NT2/D1 (cell line): ENCODE measurements around the gene PPA1.

ENCODE experiments used
- DNase-seq: peaks from one replicate; pipeline ENCODE4 v3.0.0-alpha.2; 2011; ENCODE audit warnings: low read depth, low spot score
- H3K27me3 ChIP-seq: 2 replicates; pipeline ENCODE4 v1.6.0; 2011; ENCODE audit warnings: mild to moderate bottlenecking; ENCODE audit not compliant: insufficient read length, insufficient read depth
- H3K36me3 ChIP-seq: 2 replicates; pipeline ENCODE4 v1.6.1; 2011; ENCODE audit warnings: mild to moderate bottlenecking, low read length, mixed read lengths; ENCODE audit not compliant: insufficient read depth, insufficient read length
- H3K4me1 ChIP-seq: 2 replicates; pipeline ENCODE4 v1.5.1; 2011; ENCODE audit not compliant: insufficient read depth, insufficient read length
- H3K4me3 ChIP-seq: 2 replicates; pipeline ENCODE4 v1.5.1; 2011; ENCODE audit warnings: low read depth; ENCODE audit not compliant: insufficient read length
- H3K9ac ChIP-seq: 2 replicates; pipeline ENCODE4 v1.6.0; 2011; ENCODE audit warnings: low read depth; ENCODE audit not compliant: insufficient read length
- H3K9me3 ChIP-seq: 2 replicates; pipeline ENCODE4 v1.5.1; 2011; ENCODE audit warnings: mild to moderate bottlenecking, low read length; ENCODE audit not compliant: insufficient read depth
- SUZ12 ChIP-seq: IDR thresholded peaks from 2 replicates; pipeline ENCODE4 v1.6.1; 2011; ENCODE audit not compliant: insufficient read length, insufficient read depth; ENCODE audit errors: extremely low read depth
- YY1 ChIP-seq: IDR thresholded peaks from 2 replicates; pipeline ENCODE4 v1.6.1; 2011; ENCODE audit not compliant: insufficient read length, insufficient read depth
- ZNF274 ChIP-seq: IDR thresholded peaks from 2 replicates; pipeline ENCODE4 v1.6.1; 2011; ENCODE audit warnings: mild to moderate bottlenecking, low read depth, low read length

The PPA1 gene

DNA sequence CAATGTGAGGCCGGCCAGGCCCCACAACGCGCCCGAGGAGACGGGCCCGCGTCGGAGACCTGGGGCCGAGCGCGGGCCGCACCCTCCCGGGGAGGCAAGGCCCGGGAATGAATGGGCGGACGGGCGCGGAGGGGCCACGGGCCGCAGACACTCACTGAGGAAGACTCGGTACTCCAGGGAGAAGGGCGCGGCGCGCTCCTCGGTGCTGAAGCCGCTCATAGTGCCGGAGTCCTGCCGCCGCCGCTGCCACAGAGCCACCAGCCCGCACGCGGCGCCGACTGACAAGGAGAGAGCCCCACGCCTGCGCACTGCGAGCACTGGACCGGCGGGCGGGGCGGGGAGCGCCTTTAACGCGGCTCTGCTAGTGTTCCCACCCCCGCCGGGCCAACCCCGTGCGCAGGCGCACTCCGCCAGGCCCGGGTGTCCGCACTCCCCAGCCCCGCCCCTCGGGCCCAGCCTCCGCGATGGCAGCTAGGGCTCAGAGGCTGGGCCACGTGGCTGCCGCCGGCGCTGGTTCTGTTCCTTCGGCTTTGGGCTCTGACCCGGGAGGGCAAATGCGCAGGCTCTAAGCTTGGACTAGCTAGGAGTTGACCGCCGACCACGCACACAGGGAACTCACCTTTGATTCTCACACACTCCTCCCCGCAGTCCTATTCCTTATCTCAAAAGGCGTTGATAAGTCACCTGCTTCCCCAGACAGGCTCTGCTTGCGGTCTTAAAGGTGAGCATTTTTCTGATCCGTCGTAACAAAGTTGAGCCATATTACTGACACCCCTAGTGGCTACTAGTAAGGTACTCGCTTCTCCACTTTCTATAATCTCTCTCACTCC is at the start of gene PPA1:
Gene PPA1, minus strand, starts transcription at position 321 of the 830 bp plus-strand sequence. Its CDS starts 102 bp downstream, at position 219.
- peak; percentile 92 for DNase-seq
- Histone ChIP-seq H3K4me1 (no peaks in the 10 kb centered on the region), H3K9me3 (no peaks in the 10 kb centered on the region), H3K4me3 (peak within 1 kb of the TSS; percentile 75), H3K27me3 (no peaks in the 10 kb centered on the region), H3K36me3 (peaks cover 24% of the 10 kb centered on the region), H3K9ac (peak within 1 kb of the TSS; percentile 82)
- TF ChIP-seq YY1 (no peak), ZNF274 (no peak), SUZ12 (no peak)

DNA sequence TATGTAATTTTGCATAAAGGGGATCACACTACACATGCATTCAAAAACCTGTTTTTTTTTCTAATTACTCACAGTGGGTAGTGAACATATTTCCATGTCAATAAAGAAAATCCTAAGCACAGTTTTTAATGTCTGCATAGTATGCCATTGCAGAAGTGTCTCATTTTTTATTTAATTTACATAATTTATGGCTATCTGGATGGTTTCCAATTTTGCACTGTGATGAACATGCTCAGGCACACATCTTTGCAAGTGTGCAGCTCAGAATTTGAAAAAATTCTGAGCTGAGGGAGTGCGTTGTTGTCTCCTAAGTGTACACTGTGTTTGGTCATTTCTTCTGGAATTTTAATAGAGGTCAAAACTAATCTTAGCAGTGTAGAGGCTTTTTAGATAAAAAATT is 48.4 kb upstream of the PPA1 start:
- no peaks in the 10 kb centered on the region for H3K4me1 ChIP-seq
- H3K4me3 ChIP-seq: no peak overlapping the region
- no peaks in the 10 kb centered on the region for H3K9me3 ChIP-seq
- TF ChIP-seq YY1: no peak
- TF ChIP-seq ZNF274: no peak
- TF ChIP-seq SUZ12: no peak
- no peak for DNase-seq
- H3K9ac ChIP-seq: no peak overlapping the region
- H3K36me3 ChIP-seq: no peaks in the 10 kb centered on the region
- peaks cover 45% of the 10 kb centered on the region for H3K27me3 ChIP-seq

DNA sequence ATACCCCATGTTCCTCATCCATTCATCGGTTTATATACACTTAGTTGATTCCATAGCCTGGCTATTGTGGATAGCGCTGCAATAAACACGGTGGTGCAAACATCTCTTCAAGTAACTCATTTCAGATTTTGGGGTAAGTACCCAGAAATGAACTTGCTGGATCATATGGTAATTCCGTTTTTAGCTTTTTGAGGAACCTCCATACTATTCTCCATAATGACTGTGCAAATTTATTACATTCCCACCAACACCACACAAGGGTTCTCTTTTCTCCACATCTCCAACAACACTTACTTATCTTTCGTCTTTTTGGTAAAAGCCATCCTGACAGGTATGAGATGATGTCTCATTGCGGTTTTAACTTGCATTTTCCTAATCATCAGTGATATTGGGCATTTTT is 46.9 kb upstream of the PPA1 start:
- no peak for DNase-seq
- Histone ChIP-seq H3K9ac (no peak overlapping the region), H3K4me3 (no peak overlapping the region), H3K36me3 (no peaks in the 10 kb centered on the region), H3K9me3 (no peaks in the 10 kb centered on the region), H3K4me1 (no peaks in the 10 kb centered on the region), H3K27me3 (peaks cover 38% of the 10 kb centered on the region)
- TF ChIP-seq SUZ12: no peak
- no peak for TF ChIP-seq ZNF274
- no peak for TF ChIP-seq YY1

DNA sequence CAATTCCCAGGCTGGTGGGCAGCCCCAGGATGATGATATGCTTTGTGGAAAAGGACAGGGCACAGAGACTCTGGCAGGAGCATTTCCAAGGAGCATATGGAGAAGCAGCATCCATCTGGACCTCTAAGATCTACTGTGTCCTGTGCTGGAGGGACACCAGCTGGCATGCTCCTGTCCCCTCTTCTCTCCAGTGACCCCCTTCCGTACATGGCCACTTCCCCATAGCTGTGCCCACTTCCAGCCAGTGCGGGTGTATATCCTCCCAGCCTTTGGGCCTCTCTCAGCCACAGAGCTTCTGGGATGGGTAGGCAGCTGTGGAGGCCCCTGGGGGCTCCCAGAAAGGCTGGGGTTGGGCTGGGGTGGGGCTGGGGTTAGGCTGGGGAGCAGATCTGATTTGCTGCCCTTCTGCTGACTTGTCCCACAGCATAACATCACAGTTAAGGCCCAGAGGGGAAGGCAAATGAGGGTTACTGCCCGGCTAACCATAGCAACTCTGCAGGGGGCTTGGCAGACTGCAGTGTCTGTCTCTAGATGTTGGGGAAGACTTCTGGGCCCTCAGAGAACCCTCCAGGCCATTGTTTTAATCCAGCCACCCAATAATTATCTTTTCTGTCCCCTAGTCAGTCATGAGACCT is 44.3 kb upstream of the PPA1 start:
- DNase-seq: no peak
- no peak overlapping the region for H3K4me3 ChIP-seq
- H3K27me3 ChIP-seq: peaks cover 12% of the 10 kb centered on the region
- peaks cover 6% of the 10 kb centered on the region for H3K4me1 ChIP-seq
- no peak for TF ChIP-seq SUZ12
- H3K9me3 ChIP-seq: no peaks in the 10 kb centered on the region
- H3K36me3 ChIP-seq: no peaks in the 10 kb centered on the region
- no peak overlapping the region for H3K9ac ChIP-seq

DNA sequence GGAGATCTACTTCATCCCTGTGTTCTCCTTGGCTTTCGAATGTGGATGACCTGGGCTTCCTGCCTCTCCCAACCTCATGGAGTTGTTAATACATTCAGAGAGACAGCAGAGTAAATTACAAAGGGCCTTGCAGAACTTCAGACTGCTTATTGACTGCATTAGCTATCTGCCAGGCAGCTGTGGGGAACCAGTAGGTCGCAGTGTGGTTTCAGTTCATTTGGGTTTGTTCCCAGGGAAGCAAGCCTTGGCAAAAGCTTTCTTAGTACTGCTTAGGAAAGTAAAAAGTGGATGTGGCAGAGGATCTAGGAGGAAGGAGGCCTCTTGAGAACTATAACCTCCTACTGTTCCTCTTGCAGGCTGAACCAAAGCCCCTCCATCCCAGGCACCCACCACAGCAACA is 41.4 kb upstream of the PPA1 start:
- Histone ChIP-seq H3K4me1 (peaks cover 6% of the 10 kb centered on the region), H3K4me3 (no peak overlapping the region), H3K9me3 (no peaks in the 10 kb centered on the region), H3K36me3 (no peaks in the 10 kb centered on the region), H3K9ac (no peak overlapping the region), H3K27me3 (no peaks in the 10 kb centered on the region)
- TF ChIP-seq ZNF274: no peak
- no peak for TF ChIP-seq SUZ12
- TF ChIP-seq YY1: no peak
- no peak for DNase-seq

DNA sequence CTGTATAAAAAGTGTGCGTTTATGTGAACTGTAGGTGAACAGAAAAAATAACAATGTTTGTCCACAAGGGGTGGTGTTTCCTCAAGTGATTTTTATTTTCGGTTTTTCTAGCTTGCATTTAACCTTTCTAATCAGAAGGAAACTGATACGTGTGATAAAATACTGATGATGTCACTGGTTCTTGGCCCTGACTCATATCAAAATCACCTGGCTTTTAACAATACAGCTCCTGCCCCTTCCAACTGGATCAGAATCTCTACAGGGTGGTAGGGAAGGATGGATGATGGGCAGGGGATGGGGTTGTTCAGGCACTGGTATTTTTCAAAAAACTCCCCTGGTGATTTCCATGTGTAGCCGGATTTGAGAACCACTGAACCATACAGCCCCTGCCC is 39.7 kb upstream of the PPA1 start:
- TF ChIP-seq SUZ12 (no peak), ZNF274 (no peak), YY1 (no peak)
- H3K4me3 ChIP-seq: no peak overlapping the region
- H3K9me3 ChIP-seq: no peaks in the 10 kb centered on the region
- no peak for DNase-seq
- no peaks in the 10 kb centered on the region for H3K27me3 ChIP-seq
- H3K4me1 ChIP-seq: peaks cover 6% of the 10 kb centered on the region
- no peaks in the 10 kb centered on the region for H3K36me3 ChIP-seq
- H3K9ac ChIP-seq: no peak overlapping the region

DNA sequence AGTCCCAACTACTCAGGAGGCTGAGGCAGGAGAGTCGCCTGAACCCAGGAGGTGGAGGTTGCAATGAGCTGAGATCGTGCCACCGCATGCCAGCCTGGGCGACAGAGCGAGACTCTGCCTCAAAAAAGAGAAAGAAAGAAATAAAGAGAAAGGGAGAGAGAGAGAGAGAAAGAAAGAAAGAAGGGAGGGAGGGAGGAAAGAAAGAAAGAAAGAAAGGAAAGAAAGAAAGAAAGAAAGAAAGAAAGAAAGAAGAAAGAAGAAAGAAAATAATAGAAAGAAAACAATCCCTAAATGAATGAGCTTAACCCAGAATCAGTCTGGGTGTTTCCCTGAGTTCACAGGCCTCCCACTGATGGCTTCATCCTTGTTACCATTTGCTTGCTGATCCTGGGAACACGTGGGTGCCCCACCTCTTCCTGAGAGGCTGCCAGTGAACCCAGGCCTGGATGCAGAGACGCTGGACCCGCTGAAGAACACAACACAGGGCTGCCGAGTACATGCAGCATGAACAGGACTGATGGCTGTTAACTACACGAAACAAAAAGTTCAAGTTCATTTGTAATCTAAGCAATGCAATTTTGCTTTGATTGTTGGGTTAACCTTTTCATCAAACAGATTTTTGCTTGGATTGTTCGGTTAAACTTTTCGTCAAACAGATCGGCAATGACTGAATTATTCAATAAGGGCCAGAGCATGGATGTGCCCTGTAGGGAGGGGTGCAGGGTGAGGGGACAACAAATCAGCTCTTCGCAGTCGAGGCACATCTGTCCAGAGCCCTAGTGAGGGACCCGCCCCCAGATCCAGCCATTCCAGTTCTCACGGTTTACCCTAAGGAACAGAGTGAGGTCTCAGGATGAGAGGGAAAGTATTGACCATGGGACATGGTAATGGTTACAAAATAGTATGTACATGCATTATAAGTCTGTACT is 39.0 kb upstream of the PPA1 start:
- peaks cover 6% of the 10 kb centered on the region for H3K4me1 ChIP-seq
- H3K9ac ChIP-seq: no peak overlapping the region
- H3K27me3 ChIP-seq: no peaks in the 10 kb centered on the region
- no peaks in the 10 kb centered on the region for H3K9me3 ChIP-seq
- TF ChIP-seq ZNF274 (no peak), SUZ12 (no peak), YY1 (no peak)
- no peaks in the 10 kb centered on the region for H3K36me3 ChIP-seq
- H3K4me3 ChIP-seq: no peak overlapping the region
- no peak for DNase-seq
